ENCODE data around the gene SHB.

SHB gene

DNA sequence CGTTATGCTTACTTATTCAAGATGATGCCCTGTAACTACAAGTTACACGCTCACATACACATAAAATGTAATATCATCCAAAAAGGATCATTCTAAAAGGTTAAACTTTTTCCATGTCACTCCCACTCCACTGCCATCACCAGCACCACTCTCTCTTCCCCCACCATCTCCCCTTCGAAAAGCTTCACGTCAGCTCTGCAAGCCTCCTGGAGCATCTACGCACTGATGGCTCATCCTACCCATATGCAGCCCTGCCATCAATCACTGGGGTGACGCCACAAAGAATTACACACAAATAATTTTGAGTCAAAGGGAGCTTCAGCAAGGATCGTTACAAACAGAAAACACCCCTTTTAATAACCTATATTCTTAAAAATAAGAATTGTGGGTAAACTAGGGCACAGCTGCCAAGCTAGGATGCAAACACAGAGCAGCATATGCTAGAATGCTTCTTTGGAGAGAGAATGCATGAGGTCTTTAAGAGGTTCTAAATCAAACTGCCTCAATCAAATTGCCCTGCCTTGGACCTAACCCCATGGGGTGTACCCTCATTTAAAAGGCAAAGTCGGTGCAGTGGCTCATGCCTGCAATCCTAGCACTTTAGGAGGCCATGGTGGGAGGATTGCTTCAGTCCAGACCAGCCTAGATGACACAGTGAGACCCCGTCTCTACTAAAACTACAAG lies 56.1 kb downstream of the SHB start (continued):
- no peak for TF ChIP-seq ZNF398 (tag by site-specific recombination; IDR thresholded peaks at IDR 0.05)
- no peak for TF ChIP-seq ZNF660 (tag by site-specific recombination; IDR thresholded peaks at IDR 0.05)
- TF ChIP-seq ZNF248 (tag by site-specific recombination; IDR thresholded peaks at IDR 0.05): no peak

GRCh38 chr9:38011991-38012390 lies 57.0 kb downstream of the SHB start:
- CTCF ChIA-PET: interaction anchor here (0.6 kb wide), 1 partner anchor 405 kb away, joined by 3 read pairs; no protein-coding TSS in a partner anchor
- TF ChIP-seq KLF1 (tag by site-specific recombination; IDR thresholded peaks at IDR 0.05) (no peak), ZIC2 (tag by site-specific recombination; IDR thresholded peaks at IDR 0.05) (peak; percentile 12; the same call in 1 of the 2 replicates), ZNF169 (tag by site-specific recombination; IDR thresholded peaks at IDR 0.05) (no peak), ZNF518A (tag by site-specific recombination; conservative IDR thresholded peaks at IDR 0.05; ENCODE audit: low read depth) (no peak), ZNF335 (tag by site-specific recombination; conservative IDR thresholded peaks at IDR 0.05) (no peak), ZNF423 (tag by site-specific recombination; IDR thresholded peaks at IDR 0.05) (no peak), ZNF146 (tag by site-specific recombination; IDR thresholded peaks at IDR 0.05) (no peak)
- H3K4me3 ChIP-seq (ENCODE audit: low read depth, low read length): no peak overlapping the region
- H3K27ac ChIP-seq (ENCODE audit: extremely low read depth, low read depth, low read length): no peak overlapping the region
- peaks cover 0 to 56% of the 10 kb centered on the region in 2 experiments; a peak in 1 of 3 replicates for H3K36me3 ChIP-seq (ENCODE audit: control insufficient read depth in 2 of 2, insufficient read depth in 1 of 2, low read length in 2 of 2)
- POLR2A ChIA-PET: interaction anchor here (0.7 kb wide), 1 partner anchor 42 kb away, joined by 3 read pairs; no protein-coding TSS in a partner anchor
- peaks cover 5% of the 10 kb centered on the region; the same call in 1 of the 2 replicates for H3K4me1 ChIP-seq (ENCODE audit: control insufficient read depth, insufficient read depth, low read length)
- no peaks in the 10 kb centered on the region for H3K9me3 ChIP-seq (ENCODE audit: control insufficient read depth, insufficient read depth, low read depth, low read length)

DNA sequence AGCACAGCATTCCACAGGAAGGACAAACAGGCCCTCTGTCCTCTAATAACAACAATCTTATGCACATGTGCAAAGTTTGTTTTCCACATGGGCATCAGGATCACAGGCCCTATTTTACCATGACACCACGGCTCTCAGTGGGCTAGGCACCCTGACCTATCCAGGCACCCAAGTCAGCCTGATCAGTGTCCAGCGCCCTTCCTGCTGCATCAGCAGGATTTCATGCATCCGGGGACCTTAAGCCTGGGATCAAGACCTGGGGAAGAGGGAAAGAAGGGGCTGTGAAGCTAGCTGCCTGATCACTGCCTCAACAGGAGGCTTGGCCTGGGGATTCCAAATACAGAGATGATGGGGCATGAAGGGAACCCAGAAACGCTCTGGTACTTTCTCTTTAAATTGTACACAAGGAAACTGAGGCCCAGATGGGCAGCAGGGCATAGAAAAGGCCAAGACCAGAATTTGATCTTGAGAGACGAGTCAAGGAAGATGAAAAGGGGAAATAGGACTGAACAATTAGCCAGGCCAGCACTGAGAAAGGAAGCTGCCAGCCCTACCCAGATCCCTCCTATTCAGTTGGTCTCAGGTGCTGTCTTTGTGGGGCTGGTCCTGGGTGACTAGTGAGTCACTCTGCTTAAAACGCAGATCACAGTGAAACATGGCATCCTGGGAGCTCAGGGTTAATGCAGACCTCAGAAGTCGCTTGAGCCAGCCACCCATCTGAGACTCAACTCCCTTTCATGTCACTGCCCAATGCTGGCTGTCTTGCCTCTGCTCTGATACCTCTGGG lies 57.9 kb downstream of the SHB start:
- POLR2A ChIA-PET: no interaction called here
- no peak for TF ChIP-seq ZNF785 (tag by site-specific recombination; IDR thresholded peaks at IDR 0.05)
- no peak for TF ChIP-seq ZNF23 (tag by site-specific recombination; IDR thresholded peaks at IDR 0.05; ENCODE audit: borderline replicate concordance)
- peak; percentile 46; the same call in 1 of the 2 replicates for TF ChIP-seq ZNF449 (tag by site-specific recombination; IDR thresholded peaks at IDR 0.05)
- Histone ChIP-seq H3K4me1 (ENCODE audit: control insufficient read depth, insufficient read depth, low read length) (peaks cover 5% of the 10 kb centered on the region; the same call in 1 of the 2 replicates), H3K9me3 (ENCODE audit: control insufficient read depth, insufficient read depth, low read depth, low read length) (no peaks in the 10 kb centered on the region), H3K27ac (ENCODE audit: extremely low read depth, low read depth, low read length) (no peak overlapping the region), H3K36me3 (ENCODE audit: control insufficient read depth in 2 of 2, insufficient read depth in 1 of 2, low read length in 2 of 2) (peaks cover 0 to 54% of the 10 kb centered on the region in 2 experiments; a peak in 1 of 3 replicates), H3K4me3 (ENCODE audit: low read depth, low read length) (no peak overlapping the region)
- CTCF ChIA-PET: interaction anchor here (0.6 to 0.7 kb wide), 2 partner anchors 16 to 406 kb away, joined by 3 read pairs; no protein-coding TSS in a partner anchor
